ENCODE results near the gene GAL.

GRCh38 chr11:68683536-68684384 is 584 bp upstream of the GAL start:
- TF ChIP-seq GATA2 (IDR thresholded peaks at IDR 0.05; ENCODE audit: low read depth, low read length) = no peak
- TF ChIP-seq GATA3 (IDR thresholded peaks at IDR 0.05; ENCODE audit: low read depth, low read length) = no peak

Data from SH-SY5Y (cell line).